ENCODE measurements around the gene ARHGEF17.
"Not testable (repeated sequence)": the region's sequence is repeated elsewhere in the genome, so short reads cannot be mapped to it uniquely, and the experiment has no call there.

Gene ARHGEF17
- total RNA-seq, result 0 to 1.7 (median 0.33) reads per million in 4 experiments

GRCh38 chr11:73308003-73308960 is at the start of gene ARHGEF17:
TSS of gene ARHGEF17 (plus strand) at chr11:73308276. CDS start at chr11:73308639, 363 bp downstream.
- DNase-seq, result peak; percentile 43

GRCh38 chr11:73259406-73260126 is 48.5 kb upstream of the ARHGEF17 start:
- no peak for DNase-seq

- DNase-seq, result no peak
Observed at GRCh38 chr11:73260127-73260457, 48.0 kb upstream of the ARHGEF17 start.

- no peak for DNase-seq
Observed at GRCh38 chr11:73262851-73263495, 45.1 kb upstream of the ARHGEF17 start.

- DNase-seq, result no peak
Observed at GRCh38 chr11:73263640-73264039, 44.4 kb upstream of the ARHGEF17 start.

- no peak for DNase-seq
Observed at GRCh38 chr11:73265278-73265810, 42.7 kb upstream of the ARHGEF17 start.

- no peak for DNase-seq
Observed at GRCh38 chr11:73265853-73266645, 42.0 kb upstream of the ARHGEF17 start.

- no peak for DNase-seq
Observed at GRCh38 chr11:73266646-73267020, 41.4 kb upstream of the ARHGEF17 start.

GRCh38 chr11:73267122-73267846 is 40.8 kb upstream of the ARHGEF17 start:
- no peak for DNase-seq

- DNase-seq, result no peak
Observed at GRCh38 chr11:73267906-73268540, 40.1 kb upstream of the ARHGEF17 start.

GRCh38 chr11:73268671-73269271 is 39.3 kb upstream of the ARHGEF17 start:
- no peak for DNase-seq

- no peak for DNase-seq
Observed at GRCh38 chr11:73269459-73270015, 38.5 kb upstream of the ARHGEF17 start.

GRCh38 chr11:73270016-73270854 is 37.8 kb upstream of the ARHGEF17 start:
- no peak for DNase-seq

GRCh38 chr11:73270855-73271477 is 37.1 kb upstream of the ARHGEF17 start:
- no peak for DNase-seq

GRCh38 chr11:73271478-73271865 is 36.6 kb upstream of the ARHGEF17 start:
- DNase-seq, result not testable (repeated sequence)

- no peak for DNase-seq
Observed at GRCh38 chr11:73271936-73272679, 36.0 kb upstream of the ARHGEF17 start, which contains the start of gene P2RY6. TSS of gene P2RY6 (plus strand) at chr11:73272338. CDS start at chr11:73296519, 24,181 bp downstream.

- no peak for DNase-seq
Observed at GRCh38 chr11:73272680-73273038, 35.4 kb upstream of the ARHGEF17 start.
